ENCODE measurements around the gene SNRNP48.

SNRNP48 gene

DNA sequence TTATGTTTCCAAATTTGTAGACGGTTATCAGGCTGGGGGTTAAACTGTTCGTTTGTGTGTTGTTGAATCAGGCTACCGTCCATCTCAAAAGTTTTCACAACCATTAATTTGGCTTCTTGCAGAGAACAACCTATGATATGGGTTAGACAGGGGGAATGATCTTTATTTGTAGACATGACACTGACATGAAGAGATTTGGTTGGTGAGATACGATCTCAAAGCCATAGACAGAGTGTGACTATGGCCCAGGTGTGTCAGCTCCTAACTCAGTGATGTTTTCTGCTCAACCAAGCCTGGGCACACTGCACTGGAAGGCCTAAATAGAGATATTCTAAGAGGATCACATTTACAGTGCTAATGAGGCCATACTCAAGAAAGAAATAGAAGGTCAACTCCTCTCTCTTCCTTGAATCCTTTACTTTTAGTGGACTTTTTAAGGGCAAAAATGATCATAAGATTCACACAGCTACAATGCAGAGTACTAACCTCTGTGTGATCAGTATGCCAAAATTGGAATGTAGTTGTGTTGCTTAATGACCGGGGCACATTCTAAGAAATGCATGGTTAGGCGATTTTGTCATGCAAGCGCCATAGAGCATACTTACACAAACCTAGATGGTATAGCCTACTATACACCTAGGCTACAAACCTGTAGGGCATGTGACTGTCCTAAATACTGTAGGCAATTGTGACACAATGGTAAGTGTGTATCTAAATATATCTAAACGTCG is 17.6 kb upstream of the SNRNP48 start:
- Histone ChIP-seq H3K4me2 (no peak overlapping the region), H3K27ac (no peak overlapping the region), H3K9ac (no peak overlapping the region), H3K4me1 (no peaks in the 10 kb centered on the region), H3K9me3 (no peaks in the 10 kb centered on the region), H4K20me1 (no peaks in the 10 kb centered on the region), H3K36me3 (no peaks in the 10 kb centered on the region), H3K4me3 (no peak overlapping the region), H3K27me3 (no peaks in the 10 kb centered on the region)
- TF ChIP-seq Cebpa-rat (IDR thresholded peaks at IDR 0.05): no peak

- Histone ChIP-seq H3K4me2 (no peak overlapping the region), H3K36me3 (no peaks in the 10 kb centered on the region)
Observed at GRCh38 chr6:7574500-7574899, 15.5 kb upstream of the SNRNP48 start.

GRCh38 chr6:7578516-7578915 is 11.5 kb upstream of the SNRNP48 start:
- Histone ChIP-seq H3K27ac (no peak overlapping the region), H4K20me1 (no peaks in the 10 kb centered on the region), H3K9ac (no peak overlapping the region), H3K4me1 (no peaks in the 10 kb centered on the region), H3K36me3 (no peaks in the 10 kb centered on the region), H3K9me3 (no peaks in the 10 kb centered on the region), H3K4me2 (no peak overlapping the region), H3K27me3 (no peaks in the 10 kb centered on the region), H3K4me3 (no peak overlapping the region)
- no peak for TF ChIP-seq Cebpa-rat (IDR thresholded peaks at IDR 0.05)

More at GRCh38 chr6:7574500-7574899, 15.5 kb upstream of the SNRNP48 start:
- H3K4me1 ChIP-seq: no peaks in the 10 kb centered on the region
- no peak overlapping the region for H3K4me3 ChIP-seq
- no peaks in the 10 kb centered on the region for H3K9me3 ChIP-seq
- no peak for TF ChIP-seq Cebpa-rat (IDR thresholded peaks at IDR 0.05)
- H3K27ac ChIP-seq: no peak overlapping the region
- H4K20me1 ChIP-seq: no peaks in the 10 kb centered on the region
- no peaks in the 10 kb centered on the region for H3K27me3 ChIP-seq
- H3K9ac ChIP-seq: no peak overlapping the region

DNA sequence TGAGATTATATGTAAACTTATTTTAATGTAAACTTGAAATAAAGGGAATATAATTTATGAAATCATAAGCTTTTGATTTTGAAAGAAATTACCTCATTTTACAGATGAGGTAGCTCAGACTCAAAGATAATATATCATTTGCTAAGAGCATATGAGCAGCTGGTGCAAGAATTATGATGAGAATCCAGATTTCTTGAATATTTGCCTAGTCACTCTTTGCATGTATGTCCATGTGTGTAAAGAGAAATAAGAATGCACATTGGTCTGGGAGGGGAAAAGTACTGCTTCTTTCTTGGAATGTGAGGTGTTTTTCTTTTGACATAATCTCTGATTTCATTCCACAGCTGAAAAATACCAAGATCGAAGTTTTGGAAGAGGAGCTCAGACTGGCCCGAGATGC is 11.1 kb upstream of the SNRNP48 start:
- Histone ChIP-seq H4K20me1 (no peaks in the 10 kb centered on the region), H3K9me3 (no peaks in the 10 kb centered on the region), H3K36me3 (no peaks in the 10 kb centered on the region), H3K27me3 (no peaks in the 10 kb centered on the region), H3K4me1 (no peaks in the 10 kb centered on the region), H3K4me3 (no peak overlapping the region), H3K4me2 (no peak overlapping the region), H3K9ac (no peak overlapping the region), H3K27ac (no peak overlapping the region)
- TF ChIP-seq Cebpa-rat (IDR thresholded peaks at IDR 0.05): no peak

GRCh38 chr6:7579851-7580250 is 10.1 kb upstream of the SNRNP48 start:
- no peaks in the 10 kb centered on the region for H3K4me1 ChIP-seq
- no peak overlapping the region for H3K9ac ChIP-seq
- no peak for TF ChIP-seq Cebpa-rat (IDR thresholded peaks at IDR 0.05)
- H3K4me2 ChIP-seq: no peak overlapping the region
- H3K27me3 ChIP-seq: no peaks in the 10 kb centered on the region
- no peaks in the 10 kb centered on the region for H3K9me3 ChIP-seq
- H3K4me3 ChIP-seq: no peak overlapping the region
- H3K27ac ChIP-seq: no peak overlapping the region
- no peaks in the 10 kb centered on the region for H3K36me3 ChIP-seq
- no peaks in the 10 kb centered on the region for H4K20me1 ChIP-seq

DNA sequence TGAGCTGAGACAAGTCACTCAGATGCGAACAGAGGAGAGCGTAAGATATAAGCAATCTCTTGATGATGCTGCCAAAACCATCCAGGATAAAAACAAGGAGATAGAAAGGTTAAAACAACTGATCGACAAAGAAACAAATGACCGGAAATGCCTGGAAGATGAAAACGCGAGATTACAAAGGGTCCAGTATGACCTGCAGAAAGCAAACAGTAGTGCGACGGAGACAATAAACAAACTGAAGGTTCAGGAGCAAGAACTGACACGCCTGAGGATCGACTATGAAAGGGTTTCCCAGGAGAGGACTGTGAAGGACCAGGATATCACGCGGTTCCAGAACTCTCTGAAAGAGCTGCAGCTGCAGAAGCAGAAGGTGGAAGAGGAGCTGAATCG is 9.5 kb upstream of the SNRNP48 start:
- Histone ChIP-seq H3K9ac (no peak overlapping the region), H4K20me1 (no peaks in the 10 kb centered on the region), H3K4me1 (no peaks in the 10 kb centered on the region), H3K27me3 (no peaks in the 10 kb centered on the region), H3K4me2 (no peak overlapping the region), H3K36me3 (no peaks in the 10 kb centered on the region), H3K27ac (no peak overlapping the region), H3K4me3 (no peak overlapping the region), H3K9me3 (no peaks in the 10 kb centered on the region)
- no peak for TF ChIP-seq Cebpa-rat (IDR thresholded peaks at IDR 0.05)

DNA sequence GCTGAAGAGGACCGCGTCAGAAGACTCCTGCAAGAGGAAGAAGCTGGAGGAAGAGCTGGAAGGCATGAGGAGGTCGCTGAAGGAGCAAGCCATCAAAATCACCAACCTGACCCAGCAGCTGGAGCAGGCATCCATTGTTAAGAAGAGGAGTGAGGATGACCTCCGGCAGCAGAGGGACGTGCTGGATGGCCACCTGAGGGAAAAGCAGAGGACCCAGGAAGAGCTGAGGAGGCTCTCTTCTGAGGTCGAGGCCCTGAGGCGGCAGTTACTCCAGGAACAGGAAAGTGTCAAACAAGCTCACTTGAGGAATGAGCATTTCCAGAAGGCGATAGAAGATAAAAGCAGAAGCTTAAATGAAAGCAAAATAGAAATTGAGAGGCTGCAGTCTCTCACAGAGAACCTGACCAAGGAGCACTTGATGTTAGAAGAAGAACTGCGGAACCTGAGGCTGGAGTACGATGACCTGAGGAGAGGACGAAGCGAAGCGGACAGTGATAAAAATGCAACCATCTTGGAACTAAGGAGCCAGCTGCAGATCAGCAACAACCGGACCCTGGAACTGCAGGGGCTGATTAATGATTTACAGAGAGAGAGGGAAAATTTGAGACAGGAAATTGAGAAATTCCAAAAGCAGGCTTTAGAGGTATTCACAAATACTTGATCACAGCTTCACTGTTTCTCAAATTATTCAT is 8.9 kb upstream of the SNRNP48 start:
- Histone ChIP-seq H3K9ac (no peak overlapping the region), H3K4me1 (no peaks in the 10 kb centered on the region), H3K4me3 (no peak overlapping the region), H3K4me2 (no peak overlapping the region), H3K36me3 (no peaks in the 10 kb centered on the region), H3K9me3 (no peaks in the 10 kb centered on the region), H3K27me3 (no peaks in the 10 kb centered on the region), H3K27ac (no peak overlapping the region), H4K20me1 (no peaks in the 10 kb centered on the region)
- TF ChIP-seq Cebpa-rat (IDR thresholded peaks at IDR 0.05): no peak

GRCh38 chr6:7585287-7585930 is 4.6 kb upstream of the SNRNP48 start:
- Histone ChIP-seq H3K9me3 (no peaks in the 10 kb centered on the region), H3K4me3 (no peak overlapping the region), H3K4me1 (0 out of 2 replicates have a peak, but pooled peaks cover 8% of the 10 kb centered on the region), H3K4me2 (no peak overlapping the region), H3K36me3 (no peaks in the 10 kb centered on the region), H4K20me1 (peaks cover 2% of the 10 kb centered on the region), H3K27me3 (no peaks in the 10 kb centered on the region), H3K9ac (no peak overlapping the region), H3K27ac (no peak overlapping the region)
- no peak for TF ChIP-seq Cebpa-rat (IDR thresholded peaks at IDR 0.05)

GRCh38 chr6:7587631-7588100 is 2.3 kb upstream of the SNRNP48 start:
- Histone ChIP-seq H3K36me3 (peaks cover 3% of the 10 kb centered on the region; the same call in 1 of the 2 replicates), H4K20me1 (peaks cover 25% of the 10 kb centered on the region), H3K4me3 (no peak overlapping the region), H3K9ac (no peak overlapping the region), H3K27ac (no peak overlapping the region), H3K4me2 (no peak overlapping the region), H3K27me3 (no peaks in the 10 kb centered on the region), H3K9me3 (no peaks in the 10 kb centered on the region), H3K4me1 (peaks cover 28% of the 10 kb centered on the region)
- no peak for TF ChIP-seq Cebpa-rat (IDR thresholded peaks at IDR 0.05)

DNA sequence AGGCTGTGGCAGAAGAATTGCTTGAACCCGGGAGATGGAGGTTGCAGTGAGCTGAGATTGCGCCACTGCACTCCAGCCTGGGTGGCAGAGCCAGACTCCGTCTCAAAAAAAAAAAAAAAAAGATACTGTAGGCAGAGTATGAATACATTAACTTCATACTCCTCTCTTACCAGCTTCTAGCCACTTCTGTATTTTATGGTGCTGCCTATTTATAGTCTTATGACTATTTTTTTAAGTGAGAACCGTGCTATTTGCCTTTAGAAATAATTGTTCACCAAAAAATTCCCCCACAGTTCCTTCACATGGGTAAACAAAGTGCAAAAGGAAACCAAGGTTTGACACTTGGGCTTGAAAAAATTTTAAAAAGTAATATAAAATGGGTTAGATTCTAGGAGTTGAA is 1.5 kb upstream of the SNRNP48 start:
- no peak overlapping the region for H3K4me2 ChIP-seq
- H4K20me1 ChIP-seq: peaks cover 33% of the 10 kb centered on the region
- TF ChIP-seq Cebpa-rat (IDR thresholded peaks at IDR 0.05): no peak
- no peak overlapping the region for H3K9ac ChIP-seq
- H3K4me1 ChIP-seq: peaks cover 29% of the 10 kb centered on the region
- peaks cover 10% of the 10 kb centered on the region; the same call in 1 of the 2 replicates for H3K36me3 ChIP-seq
- no peaks in the 10 kb centered on the region for H3K27me3 ChIP-seq
- H3K27ac ChIP-seq: no peak overlapping the region
- no peaks in the 10 kb centered on the region for H3K9me3 ChIP-seq
- H3K4me3 ChIP-seq: no peak overlapping the region
